ENCODE data around the gene NOS1AP.

The NOS1AP gene

DNA sequence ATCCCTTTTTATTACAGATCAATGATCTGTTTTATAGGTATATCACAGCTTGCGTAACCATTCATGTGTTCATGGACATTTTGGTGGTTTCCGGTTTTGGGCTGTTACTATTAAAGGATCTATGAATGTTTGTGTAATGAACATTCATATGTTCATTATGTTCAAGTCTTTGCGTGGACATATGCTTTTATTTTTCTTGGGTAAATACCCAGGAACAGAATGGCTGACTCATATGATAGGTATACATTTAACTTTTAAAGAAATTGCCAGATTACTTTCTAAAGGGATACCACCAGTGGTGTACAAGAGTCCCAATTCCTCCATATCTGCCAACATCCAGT lies 233.5 kb downstream of the NOS1AP start:
- no peak for DNase-seq (ENCODE audit: low read depth, low spot score)
- Histone ChIP-seq H3K9me3 (ENCODE audit: insufficient read depth, low read length) (no peaks in the 10 kb centered on the region), H3K4me1 (ENCODE audit: insufficient read depth, insufficient read length) (no peaks in the 10 kb centered on the region), H3K4me3 (ENCODE audit: insufficient read length, low read depth) (no peak overlapping the region), H3K9ac (ENCODE audit: insufficient read length, low read depth) (no peak overlapping the region), H3K27me3 (ENCODE audit: insufficient read depth, insufficient read length) (no peaks in the 10 kb centered on the region), H3K36me3 (ENCODE audit: insufficient read depth, insufficient read length, low read length) (no peaks in the 10 kb centered on the region)
- TF ChIP-seq ZNF274 (IDR thresholded peaks at IDR 0.05; ENCODE audit: low read depth, low read length) = no peak
- no peak for TF ChIP-seq SUZ12 (IDR thresholded peaks at IDR 0.05; ENCODE audit: extremely low read depth, insufficient read depth, insufficient read length)
- no peak for TF ChIP-seq YY1 (IDR thresholded peaks at IDR 0.05; ENCODE audit: insufficient read depth, insufficient read length)

DNA sequence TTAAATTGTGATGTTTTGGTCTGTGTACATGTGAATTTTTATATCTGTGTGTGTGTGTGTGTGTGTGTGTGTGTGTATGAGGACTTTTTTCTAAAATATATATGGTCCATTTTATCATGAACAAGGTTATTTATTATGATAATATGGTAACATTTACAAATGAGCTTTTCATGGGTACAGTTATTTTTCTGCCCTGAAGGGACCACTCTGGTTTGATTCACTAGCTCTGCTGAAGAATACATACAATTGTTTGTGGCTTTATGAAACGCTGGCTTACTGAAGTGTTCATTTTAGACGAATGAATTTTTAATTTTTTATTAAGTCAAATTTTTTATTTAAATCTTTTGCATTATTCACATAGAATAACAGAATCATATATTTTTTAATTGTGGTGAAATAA lies 235.2 kb downstream of the NOS1AP start:
- TF ChIP-seq SUZ12 (IDR thresholded peaks at IDR 0.05; ENCODE audit: extremely low read depth, insufficient read depth, insufficient read length) = no peak
- TF ChIP-seq ZNF274 (IDR thresholded peaks at IDR 0.05; ENCODE audit: low read depth, low read length) = no peak
- TF ChIP-seq YY1 (IDR thresholded peaks at IDR 0.05; ENCODE audit: insufficient read depth, insufficient read length) = no peak
- Histone ChIP-seq H3K4me1 (ENCODE audit: insufficient read depth, insufficient read length) (no peaks in the 10 kb centered on the region), H3K27me3 (ENCODE audit: insufficient read depth, insufficient read length) (no peaks in the 10 kb centered on the region), H3K9ac (ENCODE audit: insufficient read length, low read depth) (no peak overlapping the region), H3K4me3 (ENCODE audit: insufficient read length, low read depth) (no peak overlapping the region), H3K9me3 (ENCODE audit: insufficient read depth, low read length) (no peaks in the 10 kb centered on the region), H3K36me3 (ENCODE audit: insufficient read depth, insufficient read length, low read length) (no peaks in the 10 kb centered on the region)
- DNase-seq (ENCODE audit: low read depth, low spot score) = no peak

DNA sequence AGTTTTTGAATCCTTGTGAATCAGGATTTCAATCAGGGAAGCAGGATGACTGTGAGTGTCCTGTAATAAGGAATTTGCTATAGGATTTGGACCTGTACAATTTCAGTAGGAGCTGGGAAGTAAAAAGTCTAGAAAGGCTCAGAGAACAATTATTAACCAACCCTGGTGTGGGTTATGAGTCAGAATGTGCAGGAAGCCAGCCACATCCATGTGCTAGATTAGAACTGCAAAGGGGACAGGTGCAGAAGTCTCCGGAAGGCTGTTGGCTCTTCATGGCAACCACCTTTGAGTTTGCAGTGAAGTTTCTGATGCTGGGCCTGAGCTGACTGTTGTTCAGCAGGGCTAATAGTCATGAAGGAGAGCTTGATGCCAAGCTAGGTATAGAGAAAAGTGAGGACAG lies 236.5 kb downstream of the NOS1AP start:
- H3K36me3 ChIP-seq (ENCODE audit: insufficient read depth, insufficient read length, low read length) = no peaks in the 10 kb centered on the region
- TF ChIP-seq ZNF274 (IDR thresholded peaks at IDR 0.05; ENCODE audit: low read depth, low read length) = no peak
- DNase-seq (ENCODE audit: low read depth, low spot score) = no peak
- H3K9ac ChIP-seq (ENCODE audit: insufficient read length, low read depth) = no peak overlapping the region
- no peak overlapping the region for H3K4me3 ChIP-seq (ENCODE audit: insufficient read length, low read depth)
- no peaks in the 10 kb centered on the region for H3K4me1 ChIP-seq (ENCODE audit: insufficient read depth, insufficient read length)
- H3K27me3 ChIP-seq (ENCODE audit: insufficient read depth, insufficient read length) = no peaks in the 10 kb centered on the region
- H3K9me3 ChIP-seq (ENCODE audit: insufficient read depth, low read length) = no peaks in the 10 kb centered on the region

DNA sequence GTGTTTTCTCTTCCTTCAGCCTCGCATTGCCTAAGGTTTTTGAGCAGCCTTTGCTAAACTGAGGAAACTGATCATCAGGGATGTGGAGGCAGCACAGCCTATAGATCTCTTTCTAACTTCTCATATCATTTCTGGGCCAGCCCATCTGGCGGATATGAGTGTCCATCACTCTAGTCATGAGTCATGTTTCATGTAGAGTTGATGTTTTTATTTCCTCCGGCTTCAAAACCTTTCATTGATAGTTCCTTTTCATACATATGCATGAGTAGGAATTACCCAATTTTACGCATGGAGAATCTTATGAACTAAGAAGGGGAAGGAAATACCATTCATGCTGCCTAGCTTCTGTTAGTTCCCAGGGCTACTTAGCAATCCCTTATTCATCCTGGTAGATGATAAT lies 240.8 kb downstream of the NOS1AP start:
- Histone ChIP-seq H3K27me3 (ENCODE audit: insufficient read depth, insufficient read length) (no peaks in the 10 kb centered on the region), H3K4me1 (ENCODE audit: insufficient read depth, insufficient read length) (no peaks in the 10 kb centered on the region), H3K36me3 (ENCODE audit: insufficient read depth, insufficient read length, low read length) (no peaks in the 10 kb centered on the region), H3K4me3 (ENCODE audit: insufficient read length, low read depth) (no peak overlapping the region), H3K9me3 (ENCODE audit: insufficient read depth, low read length) (no peaks in the 10 kb centered on the region), H3K9ac (ENCODE audit: insufficient read length, low read depth) (no peak overlapping the region)
- TF ChIP-seq YY1 (IDR thresholded peaks at IDR 0.05; ENCODE audit: insufficient read depth, insufficient read length) (no peak), ZNF274 (IDR thresholded peaks at IDR 0.05; ENCODE audit: low read depth, low read length) (no peak), SUZ12 (IDR thresholded peaks at IDR 0.05; ENCODE audit: extremely low read depth, insufficient read depth, insufficient read length) (no peak)
- no peak for DNase-seq (ENCODE audit: low read depth, low spot score)

DNA sequence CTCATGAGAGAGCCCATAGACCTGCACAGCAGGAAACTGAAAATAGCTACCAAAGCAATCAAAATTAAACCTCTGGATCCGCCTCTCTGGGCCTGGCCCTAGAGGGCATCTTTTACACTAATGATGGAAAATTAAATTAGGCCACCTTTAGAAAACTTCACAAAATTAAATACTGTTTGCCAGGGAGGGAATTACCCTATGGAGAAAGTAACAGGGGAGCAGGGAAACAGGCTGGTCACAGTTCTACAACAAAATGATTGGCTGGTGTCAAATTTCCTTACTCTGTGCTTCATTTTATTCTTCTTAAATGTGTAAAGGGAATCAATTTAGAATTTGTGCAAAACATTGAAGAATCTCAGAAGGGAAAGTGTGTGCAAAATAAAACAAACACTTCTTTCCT lies 244.7 kb downstream of the NOS1AP start:
- Histone ChIP-seq H3K4me1 (ENCODE audit: insufficient read depth, insufficient read length) (peaks cover under 1% of the 10 kb centered on the region), H3K27me3 (ENCODE audit: insufficient read depth, insufficient read length) (no peaks in the 10 kb centered on the region), H3K9ac (ENCODE audit: insufficient read length, low read depth) (no peak overlapping the region), H3K9me3 (ENCODE audit: insufficient read depth, low read length) (no peaks in the 10 kb centered on the region), H3K36me3 (ENCODE audit: insufficient read depth, insufficient read length, low read length) (no peaks in the 10 kb centered on the region), H3K4me3 (ENCODE audit: insufficient read length, low read depth) (no peak overlapping the region)
- DNase-seq (ENCODE audit: low read depth, low spot score) = no peak
- TF ChIP-seq YY1 (IDR thresholded peaks at IDR 0.05; ENCODE audit: insufficient read depth, insufficient read length) (no peak), SUZ12 (IDR thresholded peaks at IDR 0.05; ENCODE audit: extremely low read depth, insufficient read depth, insufficient read length) (no peak), ZNF274 (IDR thresholded peaks at IDR 0.05; ENCODE audit: low read depth, low read length) (no peak)

DNA sequence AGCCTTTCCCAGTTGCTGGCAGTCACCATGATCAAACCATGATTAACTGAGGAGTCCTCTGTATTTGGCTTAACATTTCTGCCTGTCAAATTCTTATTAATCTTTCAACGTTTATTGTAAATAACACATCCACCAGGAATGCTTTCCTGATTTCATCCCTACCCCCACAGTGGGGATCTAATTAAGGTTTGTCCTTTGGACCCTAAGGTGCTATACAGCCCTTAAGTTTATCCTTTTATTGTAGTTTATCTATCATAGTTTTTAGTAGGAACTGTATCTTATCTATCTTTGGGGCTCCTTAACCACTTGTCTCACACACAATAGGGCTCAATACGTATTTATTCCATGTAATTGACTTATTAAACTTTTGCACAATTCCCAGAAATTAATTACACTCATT lies 246.2 kb downstream of the NOS1AP start:
- no peaks in the 10 kb centered on the region for H3K36me3 ChIP-seq (ENCODE audit: insufficient read depth, insufficient read length, low read length)
- H3K9ac ChIP-seq (ENCODE audit: insufficient read length, low read depth) = no peak overlapping the region
- TF ChIP-seq YY1 (IDR thresholded peaks at IDR 0.05; ENCODE audit: insufficient read depth, insufficient read length) = no peak
- no peak for TF ChIP-seq ZNF274 (IDR thresholded peaks at IDR 0.05; ENCODE audit: low read depth, low read length)
- no peak for TF ChIP-seq SUZ12 (IDR thresholded peaks at IDR 0.05; ENCODE audit: extremely low read depth, insufficient read depth, insufficient read length)
- H3K9me3 ChIP-seq (ENCODE audit: insufficient read depth, low read length) = no peaks in the 10 kb centered on the region
- no peak for DNase-seq (ENCODE audit: low read depth, low spot score)
- H3K4me3 ChIP-seq (ENCODE audit: insufficient read length, low read depth) = no peak overlapping the region
- H3K4me1 ChIP-seq (ENCODE audit: insufficient read depth, insufficient read length) = peaks cover 7% of the 10 kb centered on the region
- H3K27me3 ChIP-seq (ENCODE audit: insufficient read depth, insufficient read length) = no peaks in the 10 kb centered on the region

DNA sequence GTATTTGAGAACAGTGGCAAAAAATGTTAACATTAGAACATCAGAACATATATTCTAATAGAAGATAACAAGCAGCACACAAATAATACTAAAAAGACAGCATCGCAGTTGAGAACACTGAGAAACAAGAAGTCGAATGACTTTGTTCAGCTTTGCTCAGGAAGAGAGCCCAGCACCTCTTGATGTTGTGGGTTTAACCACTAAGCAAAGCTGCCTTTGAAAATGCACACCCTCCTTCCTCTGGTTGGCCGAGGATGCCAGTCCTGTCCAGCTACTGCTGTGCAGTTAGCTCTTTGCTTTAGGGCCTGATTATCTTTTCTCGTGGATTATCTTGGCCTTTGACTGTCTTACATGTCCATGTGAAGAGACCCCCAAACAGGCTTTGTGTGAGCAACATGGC lies 246.7 kb downstream of the NOS1AP start:
- no peak for DNase-seq (ENCODE audit: low read depth, low spot score)

DNA sequence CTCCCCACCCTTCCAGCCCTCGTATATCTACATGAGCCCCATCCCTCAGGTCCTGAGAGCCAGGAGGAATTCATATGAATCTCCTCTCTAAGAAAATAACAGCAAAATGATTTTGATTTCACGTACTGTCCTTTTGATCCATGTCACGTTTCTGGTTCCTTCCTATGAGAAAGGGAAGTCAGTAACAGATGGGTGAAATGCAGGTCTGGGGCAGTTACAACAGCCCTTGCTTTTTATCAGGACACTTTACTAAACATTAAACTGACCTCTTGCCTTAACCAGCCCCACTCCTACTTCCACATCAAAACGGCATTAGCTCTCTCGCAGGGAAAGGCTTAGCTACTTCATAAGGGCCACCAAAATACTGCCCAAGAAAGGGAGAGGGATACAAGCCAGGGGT lies 248.1 kb downstream of the NOS1AP start:
- Histone ChIP-seq H3K27me3 (ENCODE audit: insufficient read depth, insufficient read length) (no peaks in the 10 kb centered on the region), H3K36me3 (ENCODE audit: insufficient read depth, insufficient read length, low read length) (no peaks in the 10 kb centered on the region), H3K9ac (ENCODE audit: insufficient read length, low read depth) (no peak overlapping the region), H3K9me3 (ENCODE audit: insufficient read depth, low read length) (no peaks in the 10 kb centered on the region), H3K4me1 (ENCODE audit: insufficient read depth, insufficient read length) (peaks cover 7% of the 10 kb centered on the region), H3K4me3 (ENCODE audit: insufficient read length, low read depth) (no peak overlapping the region)
- DNase-seq (ENCODE audit: low read depth, low spot score) = no peak
- no peak for TF ChIP-seq YY1 (IDR thresholded peaks at IDR 0.05; ENCODE audit: insufficient read depth, insufficient read length)
- no peak for TF ChIP-seq SUZ12 (IDR thresholded peaks at IDR 0.05; ENCODE audit: extremely low read depth, insufficient read depth, insufficient read length)
- no peak for TF ChIP-seq ZNF274 (IDR thresholded peaks at IDR 0.05; ENCODE audit: low read depth, low read length)

More for the DNA sequence above, 246.7 kb downstream of the NOS1AP start:
- no peaks in the 10 kb centered on the region for H3K36me3 ChIP-seq (ENCODE audit: insufficient read depth, insufficient read length, low read length)
- H3K9ac ChIP-seq (ENCODE audit: insufficient read length, low read depth) = no peak overlapping the region
- peaks cover 7% of the 10 kb centered on the region for H3K4me1 ChIP-seq (ENCODE audit: insufficient read depth, insufficient read length)
- H3K9me3 ChIP-seq (ENCODE audit: insufficient read depth, low read length) = no peaks in the 10 kb centered on the region
- no peaks in the 10 kb centered on the region for H3K27me3 ChIP-seq (ENCODE audit: insufficient read depth, insufficient read length)
- H3K4me3 ChIP-seq (ENCODE audit: insufficient read length, low read depth) = no peak overlapping the region
- TF ChIP-seq YY1 (IDR thresholded peaks at IDR 0.05; ENCODE audit: insufficient read depth, insufficient read length) = no peak
- TF ChIP-seq ZNF274 (IDR thresholded peaks at IDR 0.05; ENCODE audit: low read depth, low read length) = no peak
- no peak for TF ChIP-seq SUZ12 (IDR thresholded peaks at IDR 0.05; ENCODE audit: extremely low read depth, insufficient read depth, insufficient read length)
